AG04450 (cell line): ENCODE results near the gene AK1. TPM values are rescaled to one million over a fixed set of nuclear protein-coding genes. Genes with fewer than 3 reads are reported as not detected.

Experiments
- CTCF ChIA-PET: fragments of 300-600, 350-600 bp; formaldehyde crosslinking; extraction: SDS; loops from one replicate; lab custom pipeline; 2022; ENCODE audit warnings: antibody characterized with exemption, inconsistent platforms; lab: Charles Lee
- POLR2A ChIA-PET: fragments of 350-600 bp; formaldehyde crosslinking; extraction: SDS; loops from one replicate; lab custom pipeline; 2021; ENCODE audit warnings: antibody characterized with exemption, inconsistent platforms; lab: Yijun Ruan, JAX
- DNase-seq: peaks from one replicate; pipeline ENCODE4 v3.0.0-alpha.2; 2011; ENCODE audit warnings: low read depth, low spot score
- H3K27ac ChIP-seq: one replicate; pipeline ENCODE4 v1.5.1; 2012; ENCODE audit warnings: low read depth, low read length, control low read depth
- H3K27me3 ChIP-seq: one replicate; pipeline ENCODE4 v1.6.0; 2012; ENCODE audit warnings: low read length; ENCODE audit not compliant: control insufficient read depth, insufficient read depth
- H3K4me3 ChIP-seq: 2 replicates; pipeline ENCODE4 v1.5.1; 2011; ENCODE audit warnings: mild to moderate bottlenecking, low read depth, low read length, control low read depth
- H3K9me3 ChIP-seq: 2 replicates; pipeline ENCODE4 v1.5.1; 2012; ENCODE audit warnings: low read length; ENCODE audit not compliant: control insufficient read depth, insufficient read depth
- CTCF ChIP-seq: IDR thresholded peaks from 2 replicates; pipeline ENCODE4 v1.5.1; 2011; ENCODE audit warnings: low read depth, low read length, control low read depth, inconsistent platforms
- polyA plus RNA-seq: library from polyadenylated mRNA; depleted of rRNA; stranded (reverse); fragments of >200 nt; gene quantifications from 2 replicates; pipeline ENCODE4 v1.2.3, GENCODE V29; 2011

The AK1 gene
- polyA plus RNA-seq, 1 experiment, result 75.9 TPM

DNA sequence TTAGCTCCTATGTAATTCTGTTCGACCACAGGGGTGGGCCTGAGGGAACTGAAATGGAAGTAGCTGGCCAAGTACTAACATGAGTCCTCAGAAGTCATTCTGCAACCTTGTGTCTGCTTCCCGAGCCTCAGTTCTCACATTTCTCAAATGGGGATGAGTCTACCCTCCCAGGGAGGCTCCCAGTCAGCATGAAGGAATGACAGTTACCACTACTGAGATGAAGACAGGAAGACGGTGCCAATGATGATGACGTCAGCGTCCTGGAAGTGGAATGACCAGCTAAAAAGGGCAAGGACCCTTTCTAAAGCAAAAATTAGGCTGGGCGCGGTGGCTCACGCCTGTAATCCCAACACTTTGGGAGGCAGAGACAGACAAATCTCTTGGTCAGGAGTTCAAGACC is 46.3 kb upstream of the AK1 start:
- ChIA-PET CTCF (interaction anchor here (1.0 to 5.0 kb wide), 4 partner anchors 19 to 194 kb away, joined by 3 to 46 read pairs (median 7); partner anchors contain the start of gene TOR2A), POLR2A (interaction anchor here (0.6 to 0.7 kb wide), 2 partner anchors 123 to 171 kb away, joined by 3 to 4 read pairs; no protein-coding TSS in a partner anchor)
- no peak for TF ChIP-seq CTCF
- no peaks in the 10 kb centered on the region for H3K27me3 ChIP-seq
- peak; percentile 83 for DNase-seq
- no peak overlapping the region for H3K4me3 ChIP-seq
- peak overlapping the region; percentile 21 for H3K27ac ChIP-seq
- no peaks in the 10 kb centered on the region; the same call in 1 of the 2 replicates for H3K9me3 ChIP-seq

GRCh38 chr9:127923046-127923445 is 45.6 kb upstream of the AK1 start:
- no peak overlapping the region for H3K4me3 ChIP-seq
- POLR2A ChIA-PET, result interaction anchor here (0.6 kb wide), 1 partner anchor 92 kb away, joined by 3 read pairs; no protein-coding TSS in a partner anchor
- CTCF ChIA-PET, result interaction anchor here (0.9 to 5.0 kb wide), 8 partner anchors 20 to 195 kb away, joined by 3 to 46 read pairs (median 7); partner anchors contain the start of gene TOR2A
- H3K27me3 ChIP-seq, result no peaks in the 10 kb centered on the region
- H3K27ac ChIP-seq, result peak overlapping the region; percentile 21
- no peak for DNase-seq
- H3K9me3 ChIP-seq, result no peaks in the 10 kb centered on the region; the same call in 1 of the 2 replicates
- TF ChIP-seq CTCF, result no peak

- no peak overlapping the region for H3K27ac ChIP-seq
These were observed 44.2 kb upstream of the AK1 start for GRCh38 chr9:127921557-127922120.

GRCh38 chr9:127920794-127921193 is 43.3 kb upstream of the AK1 start:
- Histone ChIP-seq H3K9me3 (no peaks in the 10 kb centered on the region; the same call in 1 of the 2 replicates), H3K27me3 (no peaks in the 10 kb centered on the region), H3K27ac (no peak overlapping the region), H3K4me3 (no peak overlapping the region)
- TF ChIP-seq CTCF, result no peak
- POLR2A ChIA-PET, result interaction anchor here (1.2 kb wide), 1 partner anchor 51 kb away, joined by 3 read pairs; no protein-coding TSS in a partner anchor
- no peak for DNase-seq
- CTCF ChIA-PET, result interaction anchor here (0.5 to 5.0 kb wide), 20 partner anchors 9 to 462 kb away, joined by 3 to 46 read pairs (median 4); partner anchors contain the start of genes AK1, ENG, PIP5KL1 and TOR2A

More at GRCh38 chr9:127921557-127922120, 44.2 kb upstream of the AK1 start:
- no peaks in the 10 kb centered on the region for H3K27me3 ChIP-seq
- TF ChIP-seq CTCF, result peak; percentile 82
- ChIA-PET CTCF (interaction anchor here (0.6 to 5.0 kb wide), 21 partner anchors 9 to 417 kb away, joined by 3 to 46 read pairs (median 4); partner anchors contain the start of genes AK1, ENG, PIP5KL1 and TOR2A), POLR2A (interaction anchor here (1.2 kb wide), 1 partner anchor 52 kb away, joined by 3 read pairs; no protein-coding TSS in a partner anchor)
- no peak for DNase-seq
- peak overlapping the region; percentile 32 for H3K4me3 ChIP-seq
- no peaks in the 10 kb centered on the region; the same call in 1 of the 2 replicates for H3K9me3 ChIP-seq
